ENCODE measurements around the gene B4GALT5. TPM values are rescaled to one million over a fixed set of nuclear protein-coding genes. Genes with fewer than 3 reads are reported as not detected.

The B4GALT5 gene
- polyA plus RNA-seq, 1 of the 3 experiments (the other 2 are of a cell fraction), result 35.1 TPM

GRCh38 chr20:49749625-49750024 is 35.9 kb upstream of the B4GALT5 start:
- 95% methylated on average over 1 of the region's 1 CpG for WGBS (ENCODE audit: low lambda C conversion rate)
- POLR2A ChIA-PET, result no interaction called here
- H3K4me1 ChIP-seq (ENCODE audit: control insufficient read depth in 1 of 2, insufficient read depth in 2 of 2, low read depth in 1 of 2, low read length in 1 of 2), result peaks cover 6 to 8% of the 10 kb centered on the region in 2 experiments; a peak in 3 of 4 replicates

GRCh38 chr20:49748525-49748838 is 34.8 kb upstream of the B4GALT5 start:
- H4K20me1 ChIP-seq (ENCODE audit: insufficient read depth), result no peaks in the 10 kb centered on the region
- 92% methylated on average over 3 of the region's 3 CpGs for WGBS (ENCODE audit: low lambda C conversion rate)
- H3K9me3 ChIP-seq, result no peaks in the 10 kb centered on the region
- no peak overlapping the region for H3K4me3 ChIP-seq (ENCODE audit: low read depth in 2 of 2, low read length in 1 of 2)
- TF ChIP-seq RFX5 (IDR thresholded peaks at IDR 0.05; ENCODE audit: low read length) (no peak), TCF12 (IDR thresholded peaks at IDR 0.05) (no peak), YY1 (IDR thresholded peaks at IDR 0.05; ENCODE audit: low read depth) (no peak), RCOR1 (IDR thresholded peaks at IDR 0.05; ENCODE audit: low read length) (no peak), IRF3 (IDR thresholded peaks at IDR 0.05; ENCODE audit: low read depth, low read length) (no peak), MAX (IDR thresholded peaks at IDR 0.05; ENCODE audit: low read depth) (no peak), GABPA (IDR thresholded peaks at IDR 0.05; ENCODE audit: low read depth) (no peak), MEF2A (IDR thresholded peaks at IDR 0.05; ENCODE audit: borderline replicate concordance, low read depth) (no peak), CTCF (IDR thresholded peaks at IDR 0.05) (no peak), POLR2AphosphoS5 (IDR thresholded peaks at IDR 0.05; ENCODE audit: low read depth, low read length) (no peak), FOXJ3 (CRISPR knock-in tag; IDR thresholded peaks at IDR 0.05) (no peak), ELF1 (IDR thresholded peaks at IDR 0.05) (no peak), GATA2 (CRISPR knock-in tag; IDR thresholded peaks at IDR 0.05) (no peak), JUND (IDR thresholded peaks at IDR 0.05) (no peak), MXI1 (IDR thresholded peaks at IDR 0.05; ENCODE audit: low read depth, low read length) (no peak), SMC3 (IDR thresholded peaks at IDR 0.05; ENCODE audit: low read depth, low read length) (no peak)
- H3K36me3 ChIP-seq (replicated peaks in 1 of 2; ENCODE audit: control insufficient read depth in 1 of 2, insufficient read depth in 2 of 2, low read length in 1 of 2), result no peaks in the 10 kb centered on the region
- H3K9me2 ChIP-seq, result no peaks in the 10 kb centered on the region
- DNase-seq, result no peak
- H3K79me2 ChIP-seq (ENCODE audit: insufficient read depth), result no peaks in the 10 kb centered on the region
- H3K4me2 ChIP-seq, result no peak overlapping the region
- ChIA-PET POLR2A (no interaction called here), CTCF (no interaction called here)
- no peak overlapping the region for H3K9ac ChIP-seq
- H3F3A ChIP-seq (replicated peaks; ENCODE audit: insufficient read depth), result no peaks in the 10 kb centered on the region
- H3K27ac ChIP-seq (ENCODE audit: low read depth in 2 of 2, low read length in 1 of 2), result peak overlapping the region; percentile 46 to 56; a peak in 2 of 4 replicates
- peak overlapping the region; percentile 89; the same call in 1 of the 2 replicates for H2AFZ ChIP-seq (ENCODE audit: low read depth)
- H3K27me3 ChIP-seq (ENCODE audit: insufficient read depth), result no peaks in the 10 kb centered on the region
- H3K4me1 ChIP-seq (ENCODE audit: control insufficient read depth in 1 of 2, insufficient read depth in 2 of 2, low read depth in 1 of 2, low read length in 1 of 2), result peaks cover 6 to 8% of the 10 kb centered on the region in 2 experiments; a peak in 3 of 4 replicates

More at GRCh38 chr20:49749625-49750024, 35.9 kb upstream of the B4GALT5 start:
- no peaks in the 10 kb centered on the region for H3K9me3 ChIP-seq
- H3K4me3 ChIP-seq (ENCODE audit: low read depth in 2 of 2, low read length in 1 of 2), result no peak overlapping the region
- no peaks in the 10 kb centered on the region for H3K27me3 ChIP-seq (ENCODE audit: insufficient read depth)
- CTCF ChIA-PET, result no interaction called here
- H2AFZ ChIP-seq (ENCODE audit: low read depth), result no peak overlapping the region
- DNase-seq, result no peak
- no peak overlapping the region for H3K27ac ChIP-seq (ENCODE audit: low read depth in 2 of 2, low read length in 1 of 2)
- H3K9ac ChIP-seq, result no peak overlapping the region
- H3K79me2 ChIP-seq (ENCODE audit: insufficient read depth), result no peaks in the 10 kb centered on the region
- H3K4me2 ChIP-seq, result no peak overlapping the region
- H3K36me3 ChIP-seq (replicated peaks in 1 of 2; ENCODE audit: control insufficient read depth in 1 of 2, insufficient read depth in 2 of 2, low read length in 1 of 2), result no peaks in the 10 kb centered on the region
- no peak for TF ChIP-seq SMC3 (IDR thresholded peaks at IDR 0.05; ENCODE audit: low read depth, low read length)
- TF ChIP-seq POLR2AphosphoS5 (IDR thresholded peaks at IDR 0.05; ENCODE audit: low read depth, low read length), result no peak
- H3K9me2 ChIP-seq, result no peaks in the 10 kb centered on the region
- H4K20me1 ChIP-seq (ENCODE audit: insufficient read depth), result no peaks in the 10 kb centered on the region
- H3F3A ChIP-seq (replicated peaks; ENCODE audit: insufficient read depth), result no peaks in the 10 kb centered on the region

All from SK-N-SH (cell line).